ENCODE results near the gene MEG3.

The MEG3 gene

DNA sequence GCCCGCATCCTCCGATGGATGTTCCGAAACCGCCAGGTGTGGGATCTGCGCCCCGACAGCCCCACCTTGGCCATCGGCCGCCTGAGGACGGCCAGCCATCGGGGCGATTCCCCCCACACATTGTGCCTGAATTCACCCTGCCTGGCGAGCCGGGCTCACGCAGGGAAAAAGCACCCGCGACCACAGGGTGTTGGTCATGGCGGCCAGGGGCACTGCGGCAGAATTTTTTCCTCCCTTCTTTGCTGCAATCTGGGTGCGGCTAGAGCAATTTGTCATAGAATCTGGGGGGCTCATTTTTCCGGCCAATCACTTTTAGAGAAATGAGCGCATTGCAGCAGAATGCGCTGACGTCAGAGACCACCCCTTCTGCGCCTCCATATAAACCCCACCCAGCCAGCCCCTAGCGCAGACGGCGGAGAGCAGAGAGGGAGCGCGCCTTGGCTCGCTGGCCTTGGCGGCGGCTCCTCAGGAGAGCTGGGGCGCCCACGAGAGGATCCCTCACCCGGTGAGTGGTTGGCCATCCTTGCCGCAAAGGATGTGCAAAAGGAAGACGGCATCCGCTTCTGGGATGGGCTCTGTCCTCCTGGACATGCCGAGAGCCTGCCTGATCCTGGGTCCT lies at the start of gene MEG3:
MEG3 (plus strand) TSS at position 406 of the 619 bp plus-strand sequence.
- no peak for DNase-seq (ENCODE audit: low read depth in 2 of 2)

GRCh38 chr14:100776681-100777365 lies 49.1 kb upstream of the MEG3 start:
- DNase-seq (ENCODE audit: low read depth in 2 of 2), result no peak

DNA sequence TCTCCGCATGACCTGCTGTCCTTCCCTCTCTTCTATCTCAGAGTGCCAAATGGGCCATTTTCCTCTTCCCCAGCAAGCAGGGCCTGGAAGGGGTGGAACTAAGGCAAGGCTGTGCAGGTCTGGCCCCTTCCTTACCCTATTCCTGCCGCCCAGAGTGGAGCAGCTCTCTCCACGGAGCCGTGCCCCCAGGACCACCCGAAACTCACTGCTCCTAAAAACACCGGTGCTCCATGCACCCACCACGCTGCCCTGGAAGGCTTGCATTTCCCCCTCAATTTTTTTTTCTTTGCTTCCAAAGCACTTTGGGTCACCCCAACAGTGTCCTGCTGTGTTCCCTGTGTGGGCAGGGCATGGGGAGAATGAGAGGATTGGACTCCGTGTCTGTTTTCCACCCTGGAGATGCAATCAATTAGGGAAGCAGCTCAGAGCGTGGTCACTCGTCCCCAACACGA lies 48.5 kb upstream of the MEG3 start:
- DNase-seq (ENCODE audit: low read depth in 2 of 2), result no peak

- no peak for DNase-seq (ENCODE audit: low read depth in 2 of 2)
Measured at GRCh38 chr14:100777818-100778525, 47.9 kb upstream of the MEG3 start.

DNA sequence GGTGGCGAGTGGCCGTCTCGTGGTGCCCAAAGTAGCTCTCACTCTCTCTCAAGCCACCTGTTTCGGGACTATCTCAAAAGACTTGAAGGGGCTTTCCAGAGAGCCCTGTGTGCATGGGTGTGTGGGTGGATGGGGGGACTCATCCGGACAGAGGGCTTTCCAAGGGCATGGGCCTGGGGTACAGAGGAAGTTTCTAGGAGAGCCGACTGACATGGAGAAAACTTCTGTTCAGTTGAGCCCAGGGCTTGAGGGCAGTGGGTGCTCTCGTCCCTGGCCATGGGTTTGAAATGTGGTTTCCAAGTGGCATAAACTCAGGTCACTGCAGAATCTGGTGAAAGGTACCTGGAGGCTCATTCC lies 47.4 kb upstream of the MEG3 start:
- no peak for DNase-seq (ENCODE audit: low read depth in 2 of 2)

GRCh38 chr14:100778951-100779690 lies 46.8 kb upstream of the MEG3 start:
- no peak for DNase-seq (ENCODE audit: low read depth in 2 of 2)

- DNase-seq (ENCODE audit: low read depth in 2 of 2), result no peak
Measured at GRCh38 chr14:100779691-100780080, 46.2 kb upstream of the MEG3 start.

DNA sequence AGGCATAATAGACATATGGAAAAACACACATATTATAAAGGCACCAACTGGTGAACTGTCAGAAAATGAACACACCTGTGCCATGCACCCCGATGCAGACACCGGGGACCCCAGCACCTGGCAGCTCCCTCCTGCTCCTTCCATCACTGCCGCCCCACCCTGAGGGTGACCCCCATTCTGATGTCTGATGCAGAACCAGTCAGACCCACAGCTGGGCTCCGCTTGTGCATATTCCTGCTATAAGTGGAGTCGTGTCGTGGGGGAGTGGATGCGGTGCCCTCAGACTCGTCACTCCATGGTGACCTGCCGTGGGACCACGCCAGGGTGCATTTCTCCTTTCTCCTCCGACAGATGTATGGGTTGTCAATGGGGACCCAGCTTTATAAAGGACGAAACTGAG lies 45.7 kb upstream of the MEG3 start:
- DNase-seq (ENCODE audit: low read depth in 2 of 2), result no peak

DNA sequence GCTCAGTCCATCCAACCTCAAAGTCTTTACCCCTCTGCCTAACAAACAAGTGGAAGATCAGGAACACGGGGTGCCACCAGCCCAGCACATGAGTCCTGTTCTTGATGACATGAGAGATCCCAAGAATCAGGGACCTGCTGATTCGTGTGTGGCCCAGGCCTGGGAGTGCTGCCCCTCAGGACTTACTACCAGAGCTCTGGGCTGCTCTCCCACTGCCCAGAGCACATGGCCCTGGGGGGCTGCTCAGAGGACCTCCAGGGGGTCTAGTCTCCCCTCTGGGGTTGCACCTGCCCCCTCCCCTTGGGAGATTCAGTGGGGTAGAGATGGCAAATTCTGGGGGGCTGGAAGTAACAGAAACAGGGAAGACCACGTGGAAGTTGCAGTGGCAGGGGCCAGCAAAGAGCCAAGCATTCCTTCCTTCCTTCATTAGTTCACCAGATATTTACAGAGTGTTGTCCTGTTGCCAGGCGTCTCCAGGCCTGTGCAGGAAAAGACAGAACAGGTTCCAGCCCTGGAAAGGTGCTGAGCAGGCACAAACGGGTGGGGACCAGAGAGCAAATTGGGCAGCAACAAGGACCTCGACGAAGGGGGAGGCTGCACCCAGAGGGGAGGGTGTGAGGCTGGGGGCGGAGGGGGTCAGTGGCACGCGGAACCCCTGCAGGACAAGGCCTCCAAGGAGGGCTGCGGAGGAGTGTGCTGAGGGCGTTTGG lies 45.1 kb upstream of the MEG3 start:
- DNase-seq (ENCODE audit: low read depth in 2 of 2), result no peak

- no peak for DNase-seq (ENCODE audit: low read depth in 2 of 2)
Measured at GRCh38 chr14:100781952-100782351, 44.0 kb upstream of the MEG3 start.

GRCh38 chr14:100782516-100783320 lies 43.2 kb upstream of the MEG3 start:
- DNase-seq (ENCODE audit: low read depth in 2 of 2), result no peak

DNA sequence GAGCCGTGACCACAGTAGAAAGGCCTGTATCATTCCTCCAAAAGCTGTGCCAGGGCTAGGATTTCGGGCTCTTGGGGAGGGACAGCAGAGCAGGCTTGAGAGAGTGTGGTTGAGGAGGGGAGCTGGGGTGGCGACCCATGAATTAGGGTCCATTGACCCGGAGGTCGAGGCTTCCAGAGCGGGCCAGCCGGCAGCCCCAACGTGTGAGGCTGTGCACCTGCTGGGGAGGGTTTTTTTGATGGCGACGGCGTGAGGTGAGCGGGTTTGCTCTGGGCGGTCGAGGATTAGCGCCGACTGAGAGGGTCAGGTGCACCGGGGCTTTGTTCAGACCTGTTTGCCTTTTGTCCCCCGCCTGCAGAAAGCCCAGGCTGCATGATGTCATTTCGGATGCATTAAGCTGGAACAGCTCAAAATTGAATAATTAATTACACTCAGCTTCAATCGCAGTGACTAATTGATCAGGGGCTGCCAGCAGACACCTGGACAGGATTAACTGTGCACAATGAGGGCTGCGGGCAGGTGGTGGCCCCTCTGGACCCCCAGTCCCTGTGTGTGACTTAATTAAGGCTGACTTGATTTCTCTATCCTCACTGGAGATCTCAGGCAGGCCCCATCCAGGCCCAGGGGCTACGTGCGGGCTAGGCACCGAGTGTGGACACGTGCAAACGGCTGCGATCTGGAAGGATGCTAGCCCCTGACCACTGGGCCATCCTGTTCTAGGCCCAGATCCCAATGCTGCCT lies 42.1 kb upstream of the MEG3 start:
- no peak for DNase-seq (ENCODE audit: low read depth in 2 of 2)

GRCh38 chr14:100784523-100785337 lies 41.2 kb upstream of the MEG3 start:
- no peak for DNase-seq (ENCODE audit: low read depth in 2 of 2)

- DNase-seq (ENCODE audit: low read depth in 2 of 2), result no peak
Measured at GRCh38 chr14:100785338-100785615, 40.6 kb upstream of the MEG3 start.

DNA sequence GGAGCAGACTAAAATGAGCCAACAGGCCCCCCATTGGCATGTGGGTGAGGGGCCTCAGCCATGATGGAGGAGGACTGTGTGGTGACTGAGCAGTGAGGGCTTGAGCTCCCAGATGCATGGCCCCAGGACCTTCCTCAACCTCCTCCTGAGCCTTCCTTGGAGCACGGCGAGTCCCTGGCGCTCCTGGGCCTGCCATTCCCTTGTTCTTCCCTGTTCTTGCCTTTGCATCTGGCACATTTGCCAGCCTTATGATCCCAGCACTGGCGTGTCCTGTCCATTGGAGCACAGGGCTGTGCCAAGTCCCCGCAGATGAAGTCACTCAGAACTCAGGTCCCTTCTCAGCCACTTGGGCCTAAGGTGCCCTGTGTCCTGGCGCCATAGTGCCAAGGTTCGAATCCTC lies 40.3 kb upstream of the MEG3 start:
- DNase-seq (ENCODE audit: low read depth in 2 of 2), result no peak

- no peak for DNase-seq (ENCODE audit: low read depth in 2 of 2)
Measured at GRCh38 chr14:100786131-100786530, 39.8 kb upstream of the MEG3 start.

DNA sequence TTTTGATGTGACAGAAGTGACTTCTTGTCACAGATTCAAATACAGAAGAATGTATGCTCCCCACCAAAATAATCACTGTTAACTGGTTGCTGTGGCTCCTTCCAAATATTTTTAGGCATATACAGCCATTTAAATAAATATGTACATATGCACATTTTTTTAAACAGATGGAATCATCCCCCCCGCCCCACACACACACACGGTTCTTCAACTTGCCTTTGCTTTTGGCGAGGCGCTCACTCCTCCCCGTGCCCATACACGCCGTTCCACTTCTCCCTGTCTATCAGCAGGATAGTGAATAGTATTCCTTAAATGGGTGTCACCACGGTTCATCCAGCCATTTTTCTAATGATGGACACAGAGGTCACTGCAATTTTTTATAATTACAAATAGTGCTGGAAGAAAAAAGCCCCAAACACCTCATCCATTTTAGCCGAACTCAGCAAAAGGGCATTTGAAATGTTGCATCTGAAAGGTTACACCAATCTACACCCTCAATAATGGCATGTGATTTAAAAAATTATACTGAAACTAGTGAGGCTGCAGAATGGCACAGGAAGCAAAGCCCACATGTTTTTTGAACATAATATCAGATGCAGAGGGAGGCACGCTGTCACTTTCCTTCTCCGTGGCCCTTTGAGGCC lies 39.2 kb upstream of the MEG3 start:
- DNase-seq (ENCODE audit: low read depth in 2 of 2), result no peak

GRCh38 chr14:100787659-100788058 lies 38.3 kb upstream of the MEG3 start:
- no peak for DNase-seq (ENCODE audit: low read depth in 2 of 2)

DNA sequence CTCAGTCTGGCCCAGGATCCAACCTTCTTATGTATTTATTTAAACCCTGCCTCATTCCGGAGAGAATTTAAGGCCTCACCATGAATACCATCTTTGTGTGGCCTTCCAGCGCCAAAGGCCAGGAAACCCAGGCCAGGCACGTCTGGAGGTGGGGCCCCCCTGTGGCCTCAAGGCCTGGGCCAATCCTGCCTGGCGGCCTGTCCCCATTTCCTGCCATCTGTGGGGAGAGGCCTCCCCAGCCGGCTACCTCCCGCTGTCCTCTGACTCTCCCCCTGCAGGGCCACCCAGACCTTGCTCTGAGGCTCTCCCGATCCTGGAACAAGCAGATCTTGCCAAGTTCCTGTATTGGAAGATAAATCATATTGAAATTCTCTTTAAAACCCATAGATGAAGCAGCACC lies 37.4 kb upstream of the MEG3 start:
- no peak for DNase-seq (ENCODE audit: low read depth in 2 of 2)

All from stimulated activated CD8-positive, alpha-beta memory T cell treated with anti-CD3 and anti-CD28 coated beads, Interleukin-7, amount 100 ng/mL, for 1 hour (primary cell).